Glutamatergic neuron (in vitro differentiated cells): ENCODE measurements around the gene ARHGEF39. TPM values are rescaled to one million over a fixed set of nuclear protein-coding genes. Genes with fewer than 3 reads are reported as not detected.

Experiments used
- DNase-seq: peaks from one replicate; pipeline ENCODE4 v3.0.0; 2022
- H3K27ac Mint-ChIP-seq: one replicate; pipeline ENCODE4 v1.8.0; 2020; ENCODE audit warnings: mild to moderate bottlenecking, mixed read lengths, inconsistent platforms; ENCODE audit not compliant: unreplicated experiment
- H3K27me3 Mint-ChIP-seq: one replicate; pipeline ENCODE4 v1.8.0; 2020; ENCODE audit warnings: mild to moderate bottlenecking, moderate library complexity, mixed read lengths, inconsistent platforms; ENCODE audit not compliant: unreplicated experiment
- H3K36me3 Mint-ChIP-seq: one replicate; pipeline ENCODE4 v1.8.0; 2020; ENCODE audit warnings: mild to moderate bottlenecking, mixed read lengths, inconsistent platforms; ENCODE audit not compliant: unreplicated experiment
- H3K4me1 Mint-ChIP-seq: one replicate; pipeline ENCODE4 v1.8.0; 2020; ENCODE audit warnings: mild to moderate bottlenecking, low read depth, mixed read lengths, inconsistent platforms; ENCODE audit not compliant: unreplicated experiment
- H3K4me3 Mint-ChIP-seq: one replicate; pipeline ENCODE4 v1.8.0; 2020; ENCODE audit warnings: mild to moderate bottlenecking, mixed read lengths, inconsistent platforms; ENCODE audit not compliant: unreplicated experiment
- H3K9me3 Mint-ChIP-seq: one replicate; pipeline ENCODE4 v1.8.0; 2020; ENCODE audit warnings: mild to moderate bottlenecking, moderate library complexity, mixed read lengths, inconsistent platforms; ENCODE audit not compliant: unreplicated experiment
- CTCF ChIP-seq: fragments of 200-600 bp; sonication (generic); IDR thresholded peaks from one replicate; pipeline ENCODE4 v1.5.0; 2021; ENCODE audit not compliant: partially characterized antibody, unreplicated experiment
- total RNA-seq: library from RNA; stranded (reverse); fragmentation: NEBNext Ultra II Directional; extraction: Animal tissue kit (Norgen Biotek cat#: 25700); gene quantifications from one replicate; pipeline ENCODE4 v1.2.1, GENCODE V29; 2021; ENCODE audit not compliant: unreplicated experiment

The ARHGEF39 gene
- total RNA-seq, 1 donor from 2014 or later: 2.6 TPM

GRCh38 chr9:35681341-35682002 lies 16.5 kb upstream of the ARHGEF39 start:
- H3K27ac Mint-ChIP-seq: no peak overlapping the region
- TF ChIP-seq CTCF: no peak

GRCh38 chr9:35680331-35681105 lies 15.5 kb upstream of the ARHGEF39 start:
- Mint-ChIP-seq H3K27me3 (peaks cover 10% of the 10 kb centered on the region), H3K9me3 (peaks cover 7% of the 10 kb centered on the region), H3K36me3 (no peaks in the 10 kb centered on the region), H3K4me3 (no peak overlapping the region), H3K4me1 (peaks cover 8% of the 10 kb centered on the region), H3K27ac (no peak overlapping the region)
- TF ChIP-seq CTCF: no peak
- DNase-seq: no peak

More at GRCh38 chr9:35681341-35682002, 16.5 kb upstream of the ARHGEF39 start:
- H3K4me3 Mint-ChIP-seq: no peak overlapping the region
- H3K36me3 Mint-ChIP-seq: no peaks in the 10 kb centered on the region
- H3K9me3 Mint-ChIP-seq: peaks cover 9% of the 10 kb centered on the region
- H3K27me3 Mint-ChIP-seq: peaks cover 10% of the 10 kb centered on the region
- H3K4me1 Mint-ChIP-seq: peaks cover 9% of the 10 kb centered on the region
- DNase-seq: no peak

GRCh38 chr9:35679766-35680330 lies 14.9 kb upstream of the ARHGEF39 start:
- H3K9me3 Mint-ChIP-seq: peaks cover 7% of the 10 kb centered on the region
- no peaks in the 10 kb centered on the region for H3K36me3 Mint-ChIP-seq
- H3K4me1 Mint-ChIP-seq: peaks cover 7% of the 10 kb centered on the region
- H3K27me3 Mint-ChIP-seq: peaks cover 10% of the 10 kb centered on the region
- no peak for DNase-seq
- no peak overlapping the region for H3K4me3 Mint-ChIP-seq
- TF ChIP-seq CTCF: no peak
- no peak overlapping the region for H3K27ac Mint-ChIP-seq

- Mint-ChIP-seq H3K27me3 (peaks cover 10% of the 10 kb centered on the region), H3K4me3 (no peak overlapping the region), H3K9me3 (peaks cover 12% of the 10 kb centered on the region), H3K27ac (no peak overlapping the region), H3K4me1 (peaks cover 7% of the 10 kb centered on the region), H3K36me3 (no peaks in the 10 kb centered on the region)
- no peak for TF ChIP-seq CTCF
- no peak for DNase-seq
Observed at GRCh38 chr9:35679091-35679490, 14.1 kb upstream of the ARHGEF39 start.
